KBM-7 (cell line): Measurements from ENCODE around the gene HS6ST1.

Experiments used
- DNase-seq: peaks from one replicate; pipeline ENCODE4 v3.0.0-alpha.2; 2015
- in situ Hi-C: fragments of 300-500 bp; cut with MboI; formaldehyde crosslinking; loops from 2 replicates; pipeline ENCODE4 v1.14.3; 2020; ENCODE audit warnings: low sequenced_read_pairs, low pct_unique_long_range_greater_than_20kb, mixed read lengths

HS6ST1 gene

DNA sequence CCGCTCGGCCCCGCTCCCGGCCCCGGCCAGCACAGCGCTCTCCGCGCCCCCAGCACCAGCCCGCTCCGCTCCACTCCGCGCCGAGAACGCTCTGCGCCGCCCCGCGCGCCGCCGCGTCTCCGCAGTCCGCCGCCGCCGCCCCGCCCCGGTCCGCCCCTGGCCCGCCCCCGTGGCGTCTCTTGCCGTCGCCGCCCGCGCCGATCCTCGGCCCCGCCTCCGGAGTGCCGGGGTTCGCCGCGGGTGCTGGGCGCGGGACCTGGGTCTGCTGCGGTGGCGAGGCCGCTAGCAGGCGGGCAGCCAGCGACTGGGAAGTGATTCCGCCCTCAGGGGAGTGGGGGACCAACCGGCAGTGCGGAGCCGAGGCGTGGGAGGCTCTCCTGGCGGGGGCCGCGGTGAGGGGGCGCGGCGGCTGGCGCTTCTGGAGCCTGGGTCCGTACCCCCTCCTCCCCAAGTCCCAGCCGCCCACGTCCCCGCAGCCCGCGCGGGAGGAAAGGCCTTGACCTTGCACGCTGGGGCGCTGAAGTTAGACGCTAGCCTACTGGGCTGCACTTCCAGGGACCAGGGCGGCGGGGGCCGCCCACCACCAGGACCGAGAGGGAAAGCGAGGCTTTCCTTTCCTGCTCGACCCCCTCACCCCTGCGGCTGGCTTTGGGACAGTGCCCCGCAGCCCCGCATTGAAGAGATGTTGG lies at the start of gene HS6ST1:
Gene HS6ST1 (minus strand): TSS at position 93 of the 689 bp plus-strand sequence. CDS start 305 bp downstream, outside the sequence.
- in situ Hi-C loops, result no loop called here
- peak; percentile 65 for DNase-seq

- no peak for DNase-seq
- in situ Hi-C loops, result no loop called here
Measured at GRCh38 chr2:128367601-128368359, 49.1 kb upstream of the HS6ST1 start.

DNA sequence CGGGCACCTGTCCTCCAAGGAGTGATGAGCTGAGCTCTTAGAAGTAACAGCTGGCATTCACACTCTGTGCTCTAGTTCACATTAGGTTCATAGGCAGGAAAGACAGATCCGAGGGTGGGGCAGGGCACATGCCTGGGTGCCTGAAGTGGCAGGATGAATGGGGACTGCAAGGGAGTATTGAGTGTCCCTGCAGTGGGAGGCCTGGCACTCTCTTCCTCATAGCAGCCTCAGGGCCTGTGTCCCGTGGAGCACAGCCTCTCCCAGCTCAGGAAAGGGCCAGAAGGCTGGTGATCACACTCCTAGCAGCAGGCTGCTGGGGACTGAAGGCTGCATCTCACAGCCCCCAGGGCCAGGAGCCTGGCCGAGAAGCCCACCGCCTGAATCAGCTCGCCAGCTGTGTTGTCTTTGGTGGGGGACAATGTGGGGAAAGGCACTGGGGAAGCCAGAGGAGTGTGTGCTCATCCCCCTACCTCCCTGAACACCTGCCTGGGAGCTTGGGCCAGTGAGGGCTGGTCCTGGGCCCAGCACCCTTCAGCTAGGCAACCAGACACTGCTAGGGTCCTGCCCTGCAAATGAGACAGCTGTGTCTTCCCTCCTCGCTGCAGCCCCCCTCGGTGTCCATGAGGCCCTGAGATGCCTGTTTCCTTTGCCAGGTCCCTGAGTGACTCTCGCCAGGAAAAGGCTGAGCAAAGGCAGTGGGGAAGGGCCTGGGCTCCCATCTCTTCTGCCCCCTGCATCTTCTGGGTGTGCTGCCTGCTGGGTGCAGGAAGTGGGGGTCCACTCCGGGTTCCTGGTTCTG lies 48.2 kb upstream of the HS6ST1 start:
- in situ Hi-C loops, result no loop called here
- DNase-seq, result no peak

- no peak for DNase-seq
- in situ Hi-C loops, result no loop called here
Measured at GRCh38 chr2:128365217-128365905, 46.7 kb upstream of the HS6ST1 start.

DNA sequence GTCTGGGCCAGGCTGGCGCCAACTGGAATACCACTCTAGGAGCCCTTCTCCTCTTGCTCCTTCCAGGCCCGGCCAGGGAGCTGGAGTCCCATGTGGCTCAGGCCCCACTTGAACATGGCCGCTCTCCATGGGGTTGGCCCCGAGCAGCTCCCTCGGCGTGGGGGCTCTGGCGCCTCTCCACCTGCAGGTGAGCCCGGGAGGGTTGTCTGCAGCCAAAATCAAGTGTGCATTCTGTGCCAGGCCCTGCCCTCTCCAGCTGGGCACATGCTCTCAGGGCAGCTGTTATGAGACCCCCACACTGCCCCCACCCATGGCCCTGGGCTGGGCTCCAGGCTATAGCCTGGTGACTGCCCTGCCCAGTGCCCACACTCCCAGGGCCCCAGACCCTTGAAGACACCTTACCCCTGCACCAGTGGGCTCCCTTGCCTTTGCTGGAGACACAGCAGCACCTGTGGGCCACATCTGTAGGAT lies 45.8 kb upstream of the HS6ST1 start:
- in situ Hi-C loops, result no loop called here

DNA sequence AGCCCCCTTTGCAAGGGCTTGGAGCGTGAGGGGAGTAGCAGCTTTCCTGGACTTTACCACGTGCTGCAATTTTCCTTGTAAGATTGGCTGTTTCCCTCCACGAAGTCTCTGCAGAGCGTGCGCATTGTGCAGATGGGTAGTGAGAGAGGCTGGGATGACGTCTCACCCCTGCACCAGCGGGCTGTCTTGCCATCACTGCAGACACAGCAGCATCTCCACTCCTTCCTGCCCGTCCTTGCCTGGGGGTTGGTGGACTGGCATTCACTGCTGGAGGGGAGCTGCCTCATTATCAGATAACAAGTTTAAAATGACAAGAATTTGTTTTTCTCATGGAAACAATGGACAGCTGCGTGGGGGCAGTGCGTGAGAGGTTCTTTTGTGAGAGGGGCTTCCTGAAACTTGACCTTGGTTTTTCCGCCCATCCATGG lies 45.3 kb upstream of the HS6ST1 start:
- DNase-seq, result no peak
- in situ Hi-C loops, result no loop called here

More for the DNA sequence above, 45.8 kb upstream of the HS6ST1 start:
- no peak for DNase-seq

DNA sequence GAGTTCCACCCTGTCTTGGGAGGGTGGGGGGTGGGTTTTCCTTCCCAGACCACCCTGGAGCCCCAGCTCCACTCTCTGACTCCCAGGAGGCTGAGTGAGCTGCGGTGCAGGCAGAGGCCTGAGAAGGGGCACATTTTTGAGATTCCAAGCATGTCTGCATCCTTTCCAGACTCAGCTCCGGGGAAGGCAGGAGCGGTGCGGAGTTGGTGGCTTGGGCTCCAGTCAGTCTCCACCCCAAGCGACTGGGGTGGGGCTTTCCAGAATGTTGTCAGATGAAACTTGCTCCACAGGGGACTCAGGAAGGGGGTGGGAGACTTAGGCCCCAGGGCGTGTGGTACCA lies 44.2 kb upstream of the HS6ST1 start:
- in situ Hi-C loops, result no loop called here
- DNase-seq, result no peak

DNA sequence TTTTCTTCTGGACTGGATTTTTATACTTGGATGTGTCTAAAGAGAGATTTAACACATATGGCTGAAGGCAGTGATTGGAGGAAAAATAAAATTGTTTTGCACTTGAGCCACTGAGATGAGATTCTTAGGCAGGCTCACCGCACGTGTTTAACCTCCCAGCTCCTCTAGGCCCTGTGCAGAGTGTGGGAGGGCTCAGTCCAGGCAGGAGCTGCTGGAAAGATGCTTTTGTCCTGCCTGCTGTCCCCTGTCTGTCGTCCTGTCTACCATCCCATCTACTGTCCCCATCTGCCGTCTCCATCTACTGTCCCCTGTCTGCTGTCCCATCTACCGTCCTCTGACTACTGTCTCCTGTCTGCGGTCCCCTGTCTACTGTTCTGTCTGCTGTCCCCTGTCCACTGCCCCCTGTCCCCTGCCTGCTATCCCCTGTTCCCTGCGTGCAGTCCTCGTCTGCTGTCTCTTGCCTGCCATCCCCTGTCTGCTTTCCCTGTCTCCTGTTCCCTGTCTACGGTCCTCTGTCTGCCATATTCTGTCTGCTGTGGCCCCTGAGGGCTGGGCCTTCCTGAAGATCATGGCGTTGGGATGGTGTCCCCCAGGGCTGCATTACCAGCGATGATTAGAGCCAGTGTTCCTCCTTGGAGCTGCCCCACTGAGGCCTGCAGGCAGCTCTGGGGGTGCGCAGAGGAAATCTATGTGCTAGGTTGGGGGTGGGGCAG lies 43.7 kb upstream of the HS6ST1 start:
- no peak for DNase-seq
- in situ Hi-C loops, result no loop called here

- in situ Hi-C loops, result no loop called here
Measured at GRCh38 chr2:128361376-128362131, 42.9 kb upstream of the HS6ST1 start.

GRCh38 chr2:128360711-128361110 lies 42.0 kb upstream of the HS6ST1 start:
- no peak for DNase-seq
- in situ Hi-C loops, result no loop called here

More at GRCh38 chr2:128361376-128362131, 42.9 kb upstream of the HS6ST1 start:
- no peak for DNase-seq

GRCh38 chr2:128359841-128360240 lies 41.2 kb upstream of the HS6ST1 start:
- no peak for DNase-seq
- in situ Hi-C loops, result no loop called here

DNA sequence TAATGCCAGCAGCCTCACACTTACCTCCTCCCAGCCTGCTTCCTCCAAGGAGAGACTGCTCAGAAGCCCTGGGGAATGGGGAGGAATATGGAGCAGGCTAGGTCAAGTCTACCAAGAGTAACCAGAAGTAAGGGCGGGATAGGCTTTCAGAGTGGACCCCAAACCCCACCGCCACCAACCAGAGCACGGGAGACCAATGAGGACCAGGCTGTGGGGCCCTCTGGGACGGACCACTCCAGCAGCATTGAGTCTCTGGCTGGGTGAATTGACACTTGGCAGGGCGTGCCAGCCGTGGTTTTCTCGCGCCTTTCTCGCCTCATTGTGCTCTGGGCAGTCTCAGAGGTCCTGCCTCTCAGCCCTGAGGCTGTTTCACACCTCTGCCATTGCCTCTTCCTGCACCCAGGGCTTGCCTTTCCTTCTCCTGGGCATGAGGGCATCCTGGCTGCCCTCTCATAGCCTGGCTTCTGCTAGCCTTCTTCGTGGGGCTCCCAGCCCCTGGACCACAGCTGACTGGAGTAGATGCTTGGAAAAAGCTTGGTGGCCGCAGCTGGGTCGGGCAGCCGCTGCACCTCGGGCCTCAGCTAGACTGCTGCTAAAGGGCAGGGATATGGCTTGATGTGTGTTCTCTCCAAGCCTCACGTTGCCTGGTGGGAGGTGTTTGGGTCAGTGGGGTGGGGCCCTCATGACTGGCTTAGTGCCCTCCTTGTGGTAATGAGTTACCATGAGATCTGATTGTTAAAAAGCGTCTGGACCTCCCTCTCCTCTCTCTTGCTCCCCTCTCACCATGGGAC lies 40.5 kb upstream of the HS6ST1 start:
- in situ Hi-C loops, result no loop called here
- no peak for DNase-seq

DNA sequence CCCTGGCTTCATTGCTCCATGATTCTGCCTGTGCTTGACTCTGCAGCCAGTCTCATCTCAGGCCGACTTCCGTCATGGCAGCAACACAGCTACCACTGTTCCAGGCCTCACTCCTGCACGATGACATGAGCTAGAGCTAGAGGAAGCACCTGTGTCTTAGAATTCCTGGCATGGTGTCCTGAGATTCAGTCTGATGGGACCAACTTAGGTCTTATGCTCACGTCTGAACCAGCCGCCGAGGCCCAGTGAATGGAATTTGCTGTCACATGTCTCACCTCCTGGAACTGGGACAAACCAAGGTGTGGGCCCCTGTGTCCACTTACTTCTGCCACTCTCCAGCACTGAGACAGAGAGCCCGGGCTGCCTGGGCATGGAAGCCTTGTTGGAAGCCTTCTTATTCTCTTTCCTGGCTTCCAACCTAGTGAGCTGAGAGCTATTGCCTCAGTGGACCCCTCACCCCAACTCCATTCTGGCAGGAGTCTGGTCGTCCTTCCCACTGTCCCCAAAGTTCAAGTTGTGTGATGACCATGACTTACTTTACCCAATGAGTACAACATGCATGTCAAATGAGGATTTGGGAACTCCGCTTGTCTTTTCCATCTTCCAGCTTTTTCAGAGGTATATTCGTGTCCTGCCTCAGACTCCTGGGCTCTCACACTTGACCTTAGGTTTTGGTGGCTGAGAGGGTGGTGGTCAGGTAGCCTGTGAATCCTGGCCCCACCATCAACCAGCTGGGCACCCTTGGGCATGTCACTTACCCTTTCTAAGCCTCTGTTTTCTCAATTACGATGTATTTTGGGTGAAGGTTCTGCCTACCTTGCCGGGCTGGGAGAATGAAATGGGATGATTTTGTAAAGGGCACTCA lies 39.1 kb upstream of the HS6ST1 start:
- in situ Hi-C loops, result no loop called here

DNA sequence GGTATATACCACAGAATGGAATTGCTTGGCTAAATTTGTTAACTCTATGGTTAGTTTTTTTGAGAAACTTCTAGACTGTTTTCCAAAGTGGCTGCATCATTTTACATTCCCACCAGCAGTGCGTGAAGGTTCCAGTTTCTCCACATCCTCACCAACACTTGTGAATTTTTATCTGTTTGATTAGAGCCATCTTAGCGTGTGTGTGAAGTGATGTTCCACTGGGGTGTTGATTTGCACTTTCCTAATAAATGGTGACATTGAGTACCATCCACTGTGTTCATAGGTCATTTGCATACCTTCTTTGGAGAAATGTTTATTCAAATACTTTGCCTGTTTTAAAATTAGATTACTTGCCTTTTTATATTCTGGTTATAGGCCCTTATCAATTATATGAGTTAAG lies 37.5 kb upstream of the HS6ST1 start:
- in situ Hi-C loops, result no loop called here
- no peak for DNase-seq

More for the DNA sequence above, 39.1 kb upstream of the HS6ST1 start:
- DNase-seq, result no peak

DNA sequence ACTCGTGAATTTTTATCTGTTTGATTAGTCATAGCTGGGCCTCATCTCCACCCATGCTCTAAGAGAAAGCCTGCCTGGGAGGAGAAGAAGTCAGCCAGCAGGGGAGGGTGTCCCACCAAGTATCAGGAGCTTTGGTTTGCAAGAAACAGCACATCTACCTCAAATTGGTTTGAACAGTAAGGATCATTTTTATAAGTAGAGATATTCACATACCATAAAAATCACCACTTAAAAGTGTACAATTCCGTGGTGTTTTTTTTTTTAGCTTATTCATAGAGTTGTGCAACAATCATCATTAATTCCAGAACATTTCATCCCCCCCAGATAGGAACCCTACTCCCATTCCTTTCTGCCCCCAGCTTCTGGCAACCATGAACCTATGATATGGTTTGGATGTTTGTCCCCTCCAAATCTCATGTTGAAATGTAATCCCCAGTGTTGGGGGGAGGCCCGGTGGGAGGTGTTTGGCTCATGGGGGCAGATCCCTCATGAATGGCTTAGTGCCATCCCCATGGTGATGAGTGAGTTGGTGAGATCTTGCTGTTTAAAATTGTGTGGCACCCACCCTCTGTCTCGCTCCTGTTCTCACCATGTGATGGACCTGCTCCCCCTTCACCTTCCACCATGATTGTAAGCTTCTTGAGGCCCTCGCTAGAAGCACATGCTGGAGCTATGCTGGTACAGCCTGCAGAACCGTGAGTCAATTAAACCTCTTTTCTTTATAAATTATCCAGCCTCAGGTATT lies 36.2 kb upstream of the HS6ST1 start:
- in situ Hi-C loops, result no loop called here
- DNase-seq, result no peak

DNA sequence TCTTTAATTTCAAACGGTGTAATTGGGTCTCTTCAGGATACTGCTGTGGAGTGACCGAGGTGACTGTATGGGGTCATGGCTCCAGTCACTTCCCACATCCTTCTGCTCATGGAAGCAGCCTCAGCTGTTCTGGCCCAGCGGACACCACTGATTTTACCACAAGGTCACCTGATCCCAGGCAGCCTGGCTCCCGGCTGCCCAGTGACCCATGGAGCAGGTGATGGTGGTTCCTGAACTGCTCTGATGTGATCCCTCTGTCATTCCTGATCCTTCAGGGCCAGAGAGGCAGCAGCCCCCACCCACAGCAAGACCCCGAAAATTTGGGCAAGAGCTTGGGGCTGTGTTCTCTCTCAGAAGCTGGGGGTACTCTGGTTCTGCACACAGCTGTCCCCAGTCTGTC lies 35.5 kb upstream of the HS6ST1 start:
- in situ Hi-C loops, result no loop called here
- DNase-seq, result no peak
